ENCODE data around the gene GRID1. TPM values are rescaled to one million over a fixed set of nuclear protein-coding genes. Genes with fewer than 3 reads are reported as not detected.

The GRID1 gene
- total RNA-seq, 1 experiment from 2014 or later, result not detected

GRCh38 chr10:86295351-86295750 is 71.2 kb downstream of the GRID1 start:
- CTCF ChIA-PET, result no interaction called here
- H3K4me1 ChIP-seq (ENCODE audit: insufficient read depth, low read length), result no peaks in the 10 kb centered on the region
- intact Hi-C loops (cut with micrococcal nuclease), result no loop called here

GRCh38 chr10:86294346-86295265 is 72.0 kb downstream of the GRID1 start:
- Histone ChIP-seq H3K4me1 (ENCODE audit: insufficient read depth, low read length) (no peaks in the 10 kb centered on the region), H3K9me3 (ENCODE audit: low read length) (no peaks in the 10 kb centered on the region), H3K36me3 (ENCODE audit: low read depth, low read length) (no peaks in the 10 kb centered on the region), H3K27me3 (ENCODE audit: low read length) (no peaks in the 10 kb centered on the region), H3K9ac (ENCODE audit: low read length) (no peak overlapping the region), H2AFZ (ENCODE audit: low read length) (no peak overlapping the region), H3K27ac (ENCODE audit: low read length) (no peak overlapping the region), H3K4me2 (ENCODE audit: low read length) (no peak overlapping the region), H4K20me1 (ENCODE audit: low read length) (no peaks in the 10 kb centered on the region), H3K79me2 (ENCODE audit: low read length) (no peaks in the 10 kb centered on the region), H3K4me3 (ENCODE audit: low read length) (no peak overlapping the region), H3K9me2 (replicated peaks; ENCODE audit: low read length) (no peaks in the 10 kb centered on the region), H3F3A (ENCODE audit: low read length, unreplicated experiment) (no peaks in the 10 kb centered on the region)
- ATAC-seq (no peak), DNase-seq (no peak)
- TF ChIP-seq EZH2 (IDR thresholded peaks at IDR 0.05; ENCODE audit: low read length, unreplicated experiment) (no peak), CTCF (conservative IDR thresholded peaks at IDR 0.05; ENCODE audit: low read depth, low read length) (no peak), EZH2phosphoT487 (IDR thresholded peaks at IDR 0.05; ENCODE audit: borderline replicate concordance, low read length) (no peak)
- ChIA-PET POLR2A (ENCODE audit: unreplicated experiment) (no interaction called here), CTCF (no interaction called here)
- no TSS peak for BruUV-seq (replicated peaks)
- intact Hi-C loops (cut with micrococcal nuclease), result no loop called here

More at GRCh38 chr10:86295351-86295750, 71.2 kb downstream of the GRID1 start:
- no peak for ATAC-seq
- no peaks in the 10 kb centered on the region for H3K9me3 ChIP-seq (ENCODE audit: low read length)
- no peaks in the 10 kb centered on the region for H4K20me1 ChIP-seq (ENCODE audit: low read length)
- no peaks in the 10 kb centered on the region for H3K27me3 ChIP-seq (ENCODE audit: low read length)
- no peak overlapping the region for H3K27ac ChIP-seq (ENCODE audit: low read length)
- H2AFZ ChIP-seq (ENCODE audit: low read length), result no peak overlapping the region
- no TSS peak for BruUV-seq (replicated peaks)
- no peak for TF ChIP-seq EZH2phosphoT487 (IDR thresholded peaks at IDR 0.05; ENCODE audit: borderline replicate concordance, low read length)
- no peak for TF ChIP-seq EZH2 (IDR thresholded peaks at IDR 0.05; ENCODE audit: low read length, unreplicated experiment)
- TF ChIP-seq CTCF (conservative IDR thresholded peaks at IDR 0.05; ENCODE audit: low read depth, low read length), result no peak
- no peaks in the 10 kb centered on the region for H3K9me2 ChIP-seq (replicated peaks; ENCODE audit: low read length)
- no peak overlapping the region for H3K4me2 ChIP-seq (ENCODE audit: low read length)
- no peaks in the 10 kb centered on the region for H3K79me2 ChIP-seq (ENCODE audit: low read length)
- DNase-seq, result no peak
- no peaks in the 10 kb centered on the region for H3F3A ChIP-seq (ENCODE audit: low read length, unreplicated experiment)
- no peak overlapping the region for H3K9ac ChIP-seq (ENCODE audit: low read length)
- POLR2A ChIA-PET (ENCODE audit: unreplicated experiment), result no interaction called here
- H3K36me3 ChIP-seq (ENCODE audit: low read depth, low read length), result no peaks in the 10 kb centered on the region
- H3K4me3 ChIP-seq (ENCODE audit: low read length), result no peak overlapping the region

GRCh38 chr10:86293396-86293791 is 73.2 kb downstream of the GRID1 start:
- Histone ChIP-seq H3K79me2 (ENCODE audit: low read length) (no peaks in the 10 kb centered on the region), H3K4me3 (ENCODE audit: low read length) (no peak overlapping the region), H3K4me2 (ENCODE audit: low read length) (no peak overlapping the region), H2AFZ (ENCODE audit: low read length) (no peak overlapping the region), H3K9me3 (ENCODE audit: low read length) (no peaks in the 10 kb centered on the region), H3F3A (ENCODE audit: low read length, unreplicated experiment) (no peaks in the 10 kb centered on the region), H3K27me3 (ENCODE audit: low read length) (no peaks in the 10 kb centered on the region), H3K36me3 (ENCODE audit: low read depth, low read length) (no peaks in the 10 kb centered on the region), H3K9ac (ENCODE audit: low read length) (no peak overlapping the region), H4K20me1 (ENCODE audit: low read length) (no peaks in the 10 kb centered on the region), H3K9me2 (replicated peaks; ENCODE audit: low read length) (no peaks in the 10 kb centered on the region), H3K4me1 (ENCODE audit: insufficient read depth, low read length) (no peaks in the 10 kb centered on the region), H3K27ac (ENCODE audit: low read length) (no peak overlapping the region)
- CTCF ChIA-PET, result no interaction called here
- no peak for DNase-seq
- TF ChIP-seq EZH2phosphoT487 (IDR thresholded peaks at IDR 0.05; ENCODE audit: borderline replicate concordance, low read length) (no peak), CTCF (conservative IDR thresholded peaks at IDR 0.05; ENCODE audit: low read depth, low read length) (no peak), EZH2 (IDR thresholded peaks at IDR 0.05; ENCODE audit: low read length, unreplicated experiment) (no peak)
- intact Hi-C loops (cut with micrococcal nuclease), result no loop called here
- BruUV-seq (replicated peaks), result no TSS peak
- POLR2A ChIA-PET (ENCODE audit: unreplicated experiment), result no interaction called here
- no peak for ATAC-seq

Measured in PC-3 (cell line).